DMS114 treated with DMSO at 0.1 percent for 48 hours (cell line): Measurements from ENCODE around the gene NPHP4.

ENCODE experiments used
- DNase-seq: peaks from one replicate; lab custom pipeline; 2025; ENCODE audit not compliant: unreplicated experiment; lab: John Stamatoyannopoulos, UW

Gene NPHP4

GRCh38 chr1:6004412-6005123 lies 12.3 kb upstream of the NPHP4 start:
- DNase-seq = no peak

GRCh38 chr1:6003568-6004411 lies 11.6 kb upstream of the NPHP4 start:
- no peak for DNase-seq

GRCh38 chr1:6002714-6003501 lies 10.7 kb upstream of the NPHP4 start:
- DNase-seq = no peak

GRCh38 chr1:6001992-6002576 lies 9.9 kb upstream of the NPHP4 start:
- DNase-seq = no peak

GRCh38 chr1:6000444-6001288 lies 8.4 kb upstream of the NPHP4 start:
- no peak for DNase-seq

- no peak for DNase-seq
Observed at GRCh38 chr1:5999711-6000443, 7.7 kb upstream of the NPHP4 start.

GRCh38 chr1:5998906-5999301 lies 6.7 kb upstream of the NPHP4 start:
- no peak for DNase-seq

- no peak for DNase-seq
Observed at GRCh38 chr1:5998051-5998905, 6.1 kb upstream of the NPHP4 start.

GRCh38 chr1:5997316-5997715 lies 5.1 kb upstream of the NPHP4 start:
- DNase-seq = no peak

- no peak for DNase-seq
Observed at GRCh38 chr1:5996641-5997270, 4.5 kb upstream of the NPHP4 start.

GRCh38 chr1:5995871-5996630 lies 3.8 kb upstream of the NPHP4 start:
- DNase-seq = no peak

GRCh38 chr1:5994713-5995621 lies 2.7 kb upstream of the NPHP4 start:
- no peak for DNase-seq

- no peak for DNase-seq
Observed at GRCh38 chr1:5993556-5994491, 1.6 kb upstream of the NPHP4 start.

GRCh38 chr1:5992814-5993555 lies 760 bp upstream of the NPHP4 start:
- DNase-seq = no peak
